Measurements from ENCODE around the gene DOCK10.
"Not testable (repeated sequence)": the region's sequence is repeated elsewhere in the genome, so short reads cannot be mapped to it uniquely, and the experiment has no call there.

DOCK10 gene

DNA sequence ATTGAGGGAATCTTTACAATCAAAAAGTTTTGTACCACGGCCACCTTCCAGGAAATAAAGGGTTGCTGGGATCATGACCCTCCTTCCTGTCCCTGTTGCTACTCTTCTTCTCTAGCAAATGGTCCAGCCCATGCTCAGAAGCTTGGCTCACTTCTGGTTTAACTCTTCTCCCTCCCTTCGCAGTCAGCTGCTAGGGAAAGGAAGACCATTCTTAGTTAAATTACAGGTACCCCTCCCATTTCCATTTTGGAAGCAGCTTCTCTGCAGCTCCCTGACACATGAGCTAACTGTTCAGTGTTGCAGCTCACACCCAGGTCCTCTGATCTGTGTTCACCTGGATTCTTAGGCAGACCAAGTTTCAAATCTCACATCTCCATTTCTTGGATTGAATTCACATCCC is 100.3 kb downstream of the DOCK10 start:
- no peak for DNase-seq

DNA sequence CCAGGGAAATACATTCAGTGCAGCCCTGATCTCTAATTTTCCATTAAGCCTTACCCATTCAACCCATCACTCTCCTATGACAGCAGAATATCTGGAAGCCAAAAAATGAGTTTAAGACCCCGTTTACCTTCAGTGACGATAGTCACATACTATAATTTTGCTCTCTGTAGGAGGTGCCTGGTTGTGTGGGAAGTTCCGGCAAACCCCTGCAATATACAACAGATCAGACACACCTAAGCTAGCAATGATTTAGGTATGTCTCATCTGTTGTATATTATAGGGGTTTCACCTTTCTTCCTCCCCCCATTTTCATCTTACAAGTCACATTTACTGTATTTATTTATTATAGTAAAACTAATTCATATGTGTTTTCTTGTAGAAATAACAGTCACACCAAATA is 101.7 kb downstream of the DOCK10 start:
- no peak for DNase-seq

DNA sequence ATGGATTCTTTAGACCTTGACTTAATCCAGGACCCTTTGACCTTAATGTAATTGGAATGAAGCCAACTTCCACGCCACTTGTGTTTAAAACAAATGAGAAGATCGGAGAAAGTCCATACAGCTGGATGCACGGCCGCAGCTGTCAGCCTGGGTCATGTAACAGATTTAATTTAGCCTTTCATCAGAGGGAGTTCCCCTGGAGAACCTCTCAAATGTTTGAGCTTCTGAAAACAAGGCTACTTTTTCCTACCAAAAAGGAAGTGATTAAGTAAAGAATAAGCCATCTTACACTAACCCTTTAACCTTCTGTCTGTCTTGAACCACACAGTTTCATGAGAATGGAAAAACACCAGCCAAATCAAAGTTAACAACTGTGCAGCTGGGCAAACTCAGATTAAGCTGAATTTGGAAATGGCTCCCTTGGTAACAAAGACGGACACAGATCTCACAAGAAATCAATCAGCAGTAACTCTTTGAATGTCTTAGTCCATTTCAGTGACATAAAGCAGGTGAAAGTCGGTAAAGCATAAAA is 103.6 kb downstream of the DOCK10 start:
- peak; percentile 4 for DNase-seq

DNA sequence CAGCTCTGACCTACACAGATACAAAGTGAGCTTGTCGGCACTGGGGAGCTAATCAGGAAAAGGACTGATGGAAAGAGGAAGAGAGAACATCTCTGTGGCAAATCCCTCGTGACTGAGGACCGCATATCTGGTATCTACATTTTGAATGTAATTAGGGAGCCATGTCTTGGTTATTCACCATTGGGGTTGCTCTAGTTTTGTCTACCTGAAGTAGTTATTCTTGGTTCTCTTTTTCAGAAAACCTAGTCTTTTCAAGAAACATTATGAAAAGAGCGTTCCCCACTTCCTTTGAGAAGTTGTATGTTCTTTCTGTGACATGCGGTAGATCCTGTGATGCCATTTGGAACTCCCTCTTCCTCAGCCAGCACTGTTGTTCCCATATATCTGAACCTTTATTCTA is 104.4 kb downstream of the DOCK10 start:
- DNase-seq: no peak

DNA sequence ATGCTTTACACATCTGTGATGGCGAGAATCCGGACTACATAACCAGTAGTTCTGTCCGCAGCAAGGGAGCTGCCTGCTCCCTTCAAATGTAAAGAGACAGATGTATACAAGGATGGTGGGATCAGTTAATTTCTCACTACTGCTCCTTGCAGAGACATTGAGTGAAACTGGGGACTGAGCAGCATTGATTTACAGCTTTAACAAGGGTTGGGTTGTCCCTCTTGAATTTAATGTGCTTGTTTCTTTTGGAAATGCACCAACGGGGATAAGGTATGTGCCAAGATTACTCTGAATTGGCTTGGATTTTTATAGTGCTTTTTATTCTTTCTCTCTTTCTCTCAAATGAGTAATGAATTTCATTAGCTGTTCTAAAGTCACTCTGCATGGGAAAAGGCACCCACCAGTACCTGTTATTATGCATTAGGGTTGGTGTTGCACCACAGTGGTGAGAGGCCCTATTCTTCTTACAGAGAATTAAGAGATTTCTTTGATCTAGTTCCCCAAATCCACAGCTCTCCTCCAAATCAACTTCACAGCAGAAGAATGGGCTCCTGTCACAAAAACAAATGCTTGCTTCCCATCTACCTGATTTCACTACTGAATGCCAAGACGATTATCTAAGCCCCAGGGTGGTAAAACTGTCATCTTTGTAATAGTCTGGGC is 107.6 kb downstream of the DOCK10 start:
- no peak for DNase-seq

DNA sequence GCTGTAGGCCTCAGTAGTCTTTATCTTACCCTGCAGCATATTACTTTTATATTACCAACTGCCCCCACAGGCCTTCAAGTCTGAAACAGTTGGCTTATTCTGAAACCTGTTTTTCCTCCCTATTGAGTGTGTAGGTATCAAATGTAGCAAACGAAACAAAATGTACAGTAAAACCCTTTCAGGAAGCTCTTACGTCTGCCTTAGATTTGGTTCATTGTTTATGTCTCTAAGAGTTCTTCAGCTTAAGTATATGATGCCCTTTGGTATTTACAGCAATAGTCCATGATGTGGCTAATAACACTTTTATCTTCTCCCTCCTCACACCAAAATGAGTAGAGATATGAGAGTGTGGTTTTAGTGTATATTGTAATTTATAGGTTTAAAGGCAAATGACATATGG is 108.8 kb downstream of the DOCK10 start:
- DNase-seq: no peak

DNA sequence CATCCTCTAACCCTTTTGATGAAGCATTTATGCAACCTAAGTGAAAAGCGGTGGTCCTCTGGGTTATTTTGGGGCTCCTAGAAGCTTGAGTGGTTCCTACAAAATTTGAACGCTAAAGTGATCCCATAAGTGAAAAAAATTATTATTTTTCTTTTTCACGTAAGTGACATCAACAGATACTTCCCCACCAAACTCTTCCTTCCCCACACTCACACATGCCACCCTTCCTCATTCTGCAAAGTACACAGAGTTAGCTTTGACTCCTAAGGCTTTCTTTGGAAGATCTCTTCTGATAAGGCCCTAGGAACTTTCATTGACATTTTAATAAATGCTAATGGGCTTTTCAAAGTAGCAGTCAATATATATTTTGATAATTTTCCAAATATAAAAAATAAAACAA is 109.7 kb downstream of the DOCK10 start:
- no peak for DNase-seq

DNA sequence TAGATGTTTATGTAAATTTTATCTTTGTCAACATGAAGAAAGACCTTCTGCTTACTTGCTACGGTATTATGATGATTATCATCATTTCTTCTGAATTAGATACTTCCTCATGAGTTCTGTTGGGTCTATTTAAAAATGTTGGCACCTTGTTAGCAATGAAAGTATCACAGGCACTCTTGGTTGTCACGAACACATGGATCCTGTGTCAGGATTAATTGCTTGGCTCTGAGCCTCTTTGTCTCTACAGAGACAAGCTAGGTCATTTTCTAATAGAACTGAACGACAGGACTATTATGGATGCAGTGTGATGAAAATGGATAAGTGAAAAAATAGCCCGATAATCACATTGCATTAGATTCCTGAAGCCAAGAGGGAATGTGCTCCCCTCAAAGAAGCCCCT is 110.3 kb downstream of the DOCK10 start:
- DNase-seq: no peak

DNA sequence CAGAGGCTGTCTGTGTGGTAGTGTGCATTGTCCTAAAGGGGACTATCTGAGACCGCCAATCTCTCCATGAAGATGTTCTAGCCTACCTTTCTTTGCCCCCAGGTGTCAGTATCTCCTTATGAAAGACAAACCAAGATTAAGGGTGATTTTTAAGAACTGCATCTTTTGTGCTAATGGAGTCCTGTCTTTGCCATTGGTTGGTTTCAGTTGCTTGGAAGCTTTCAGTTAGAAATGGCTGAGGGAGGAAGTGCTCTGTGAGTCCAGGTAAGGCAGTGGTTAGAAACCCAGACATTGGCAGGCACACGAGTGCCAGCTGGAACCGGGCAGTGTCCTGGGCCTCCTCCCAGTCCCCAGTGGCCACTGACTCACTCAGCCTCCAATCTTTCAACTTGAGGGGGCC is 111.3 kb downstream of the DOCK10 start:
- DNase-seq: no peak

DNA sequence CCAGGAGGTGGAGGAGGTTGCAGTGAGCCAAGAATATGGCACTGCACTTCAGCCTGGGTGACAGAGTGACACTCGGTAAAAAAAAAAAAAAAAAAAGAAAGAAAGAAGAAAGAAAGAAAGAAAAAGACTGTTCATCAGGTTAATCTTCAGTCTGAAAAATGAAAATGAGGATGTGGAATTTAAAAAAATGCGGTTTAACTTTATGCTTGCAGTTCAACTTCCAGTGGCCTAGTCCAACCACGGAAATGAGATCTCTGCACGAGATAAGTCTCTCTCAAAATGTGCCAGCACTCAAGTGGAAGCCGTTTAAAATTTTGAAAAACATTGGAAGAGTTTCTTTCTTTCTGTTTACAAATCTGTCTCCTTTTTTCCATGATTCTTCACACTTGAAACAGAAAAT is 112.1 kb downstream of the DOCK10 start:
- no peak for DNase-seq

DNA sequence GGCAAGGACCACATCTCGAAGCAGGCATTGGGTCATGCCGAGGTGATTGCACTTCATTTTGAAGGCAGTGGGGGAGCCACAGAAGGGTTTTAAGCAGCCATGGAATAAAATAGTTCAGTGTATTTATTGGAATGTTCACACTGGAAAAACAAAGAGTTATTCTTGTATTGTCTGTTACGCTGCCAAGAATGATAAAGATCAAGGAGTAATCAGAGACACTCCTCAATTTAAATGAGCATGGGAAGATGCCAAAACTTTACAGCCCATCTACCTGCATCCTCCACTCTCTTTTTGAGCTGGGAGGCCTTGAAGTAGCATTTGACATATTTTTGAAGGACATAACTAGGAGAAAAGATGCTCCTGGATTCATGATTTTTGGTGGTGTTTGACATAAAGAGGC is 112.8 kb downstream of the DOCK10 start:
- DNase-seq: no peak

DNA sequence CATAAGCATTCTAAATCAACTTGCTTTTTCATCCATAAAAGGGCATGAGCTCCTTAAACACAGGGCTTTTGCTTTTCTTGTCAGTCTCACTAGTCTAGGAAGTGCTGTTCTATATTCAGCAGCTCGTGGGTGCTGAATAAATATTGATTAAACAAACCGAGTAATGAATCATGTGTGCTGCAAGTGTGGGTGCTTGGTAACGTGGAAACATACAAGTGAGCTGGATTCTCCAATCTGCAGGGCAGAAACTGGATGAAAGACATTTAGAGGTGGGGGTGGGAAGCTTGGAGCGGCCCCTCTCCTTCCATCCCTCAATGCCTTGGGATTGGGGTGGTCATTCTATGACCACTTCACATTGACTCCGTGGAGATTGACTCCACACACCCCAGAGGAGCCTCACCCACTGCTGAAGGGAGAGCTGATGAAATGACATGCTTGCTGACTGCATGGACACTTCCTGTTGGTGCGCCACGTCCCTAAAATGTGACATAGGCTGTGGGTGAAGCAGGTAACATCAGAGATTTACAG is 114.6 kb downstream of the DOCK10 start:
- no peak for DNase-seq

DNA sequence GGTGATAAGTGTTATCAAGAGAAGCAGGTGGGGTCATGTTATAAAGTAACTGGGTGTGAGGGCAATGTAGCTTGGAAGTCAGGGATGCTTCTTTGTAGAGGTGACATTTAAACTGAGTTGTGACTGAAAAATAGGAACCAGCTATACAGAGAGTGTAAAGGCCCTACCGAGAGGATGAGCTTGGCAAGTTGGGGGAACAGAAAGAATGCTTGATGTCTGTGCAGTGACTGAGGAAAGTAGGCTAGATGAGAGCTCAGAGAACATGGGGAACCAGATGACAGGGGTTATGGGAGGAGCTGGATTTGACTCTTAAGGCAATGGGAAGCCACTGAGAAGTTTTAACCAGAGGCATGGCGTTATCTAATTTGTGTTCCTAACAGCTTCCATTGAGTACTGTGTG is 115.3 kb downstream of the DOCK10 start:
- DNase-seq: no peak

DNA sequence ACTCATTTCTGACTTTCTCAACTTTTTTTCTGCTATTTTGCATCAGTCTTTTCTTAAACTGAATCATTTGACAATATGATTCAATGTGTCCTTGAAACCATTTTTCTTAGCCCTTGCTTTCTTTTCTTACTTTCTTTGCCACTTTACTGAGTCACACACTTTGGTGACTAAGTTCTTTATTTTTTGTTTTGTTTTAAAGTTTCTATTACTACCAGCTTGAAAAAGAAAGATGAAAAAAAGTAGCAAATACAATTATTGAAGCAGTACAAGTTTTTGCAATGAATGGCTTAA is 116.5 kb downstream of the DOCK10 start:
- DNase-seq: no peak

DNA sequence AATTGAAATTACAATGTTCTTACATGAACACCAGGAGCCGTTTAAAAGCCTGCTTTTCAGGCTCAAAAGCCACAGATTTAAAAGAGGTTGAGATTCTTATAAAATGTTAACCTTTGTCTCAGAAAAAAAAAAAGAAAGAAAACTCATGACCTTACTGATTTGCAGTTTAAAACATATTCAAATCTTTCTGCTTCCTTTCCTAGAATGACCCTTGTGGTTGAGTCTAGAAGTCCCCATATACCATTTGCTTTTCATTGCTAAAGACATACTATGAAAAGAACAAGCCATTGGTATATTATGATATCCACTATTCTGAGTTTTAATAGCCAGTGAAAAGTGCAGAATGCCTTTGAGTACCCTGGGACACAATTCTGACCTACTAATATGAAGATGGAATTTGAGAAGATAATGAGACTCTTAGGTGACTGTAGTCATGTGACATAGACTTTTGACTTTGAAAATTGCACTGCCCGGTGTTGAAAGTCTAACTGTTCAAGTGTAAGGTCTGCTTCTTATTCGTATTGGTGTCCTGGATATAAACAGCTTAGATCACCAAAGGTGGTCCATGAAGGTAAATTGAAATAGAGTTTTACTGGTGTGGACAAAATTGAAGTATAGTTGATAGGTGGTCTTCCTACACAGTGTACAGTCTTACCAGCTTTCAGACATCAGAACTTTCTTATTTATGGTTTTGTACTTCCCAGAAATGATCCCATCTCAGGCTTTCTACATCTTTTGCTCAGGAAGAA is 117.0 kb downstream of the DOCK10 start:
- DNase-seq: no peak

DNA sequence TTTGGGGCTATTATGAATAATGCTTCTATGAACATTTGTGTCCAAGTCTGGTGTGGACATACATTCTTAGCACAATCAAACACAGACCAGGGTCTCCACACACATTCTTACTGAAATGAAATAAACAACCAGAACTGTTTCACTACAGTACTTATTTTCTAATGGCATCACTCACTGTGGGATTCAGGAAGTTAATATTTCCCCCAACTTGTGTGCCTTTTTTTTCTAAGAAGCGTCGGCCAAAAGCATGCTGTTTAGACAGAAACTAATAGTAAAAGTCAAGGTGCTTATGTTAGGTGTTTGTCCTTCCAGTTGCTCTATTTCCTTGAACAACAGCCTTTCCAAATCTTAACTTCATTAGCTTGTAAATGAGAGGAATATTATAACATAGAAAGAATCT is 117.6 kb downstream of the DOCK10 start:
- DNase-seq: no peak

DNA sequence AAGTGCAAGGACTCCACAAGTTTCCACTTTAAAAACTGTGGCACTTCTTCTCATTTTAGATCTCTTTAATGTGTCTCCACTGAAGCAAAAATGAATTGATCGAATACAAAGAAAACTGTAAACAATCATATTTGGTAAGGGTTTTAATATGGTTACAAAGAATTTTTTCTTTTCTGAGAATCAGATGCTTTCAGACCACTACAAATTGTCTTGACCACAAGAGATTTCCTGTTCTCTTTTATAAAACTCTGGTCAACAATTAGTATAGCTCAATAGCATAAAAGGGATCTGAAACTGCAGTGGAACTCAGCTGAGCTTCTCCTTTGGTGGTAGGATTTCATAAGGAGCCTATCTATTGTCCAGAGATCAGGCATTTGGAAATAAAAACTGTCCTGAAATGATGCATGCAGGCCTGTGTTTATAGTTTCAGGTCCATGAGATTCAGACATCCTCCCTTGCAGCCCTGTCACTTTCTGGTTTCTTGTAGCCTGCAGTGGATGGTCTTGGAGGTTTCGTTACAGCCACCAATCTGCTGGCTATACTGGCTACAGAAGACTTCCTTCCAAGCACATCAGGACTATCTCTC is 120.0 kb downstream of the DOCK10 start:
- no peak for DNase-seq

DNA sequence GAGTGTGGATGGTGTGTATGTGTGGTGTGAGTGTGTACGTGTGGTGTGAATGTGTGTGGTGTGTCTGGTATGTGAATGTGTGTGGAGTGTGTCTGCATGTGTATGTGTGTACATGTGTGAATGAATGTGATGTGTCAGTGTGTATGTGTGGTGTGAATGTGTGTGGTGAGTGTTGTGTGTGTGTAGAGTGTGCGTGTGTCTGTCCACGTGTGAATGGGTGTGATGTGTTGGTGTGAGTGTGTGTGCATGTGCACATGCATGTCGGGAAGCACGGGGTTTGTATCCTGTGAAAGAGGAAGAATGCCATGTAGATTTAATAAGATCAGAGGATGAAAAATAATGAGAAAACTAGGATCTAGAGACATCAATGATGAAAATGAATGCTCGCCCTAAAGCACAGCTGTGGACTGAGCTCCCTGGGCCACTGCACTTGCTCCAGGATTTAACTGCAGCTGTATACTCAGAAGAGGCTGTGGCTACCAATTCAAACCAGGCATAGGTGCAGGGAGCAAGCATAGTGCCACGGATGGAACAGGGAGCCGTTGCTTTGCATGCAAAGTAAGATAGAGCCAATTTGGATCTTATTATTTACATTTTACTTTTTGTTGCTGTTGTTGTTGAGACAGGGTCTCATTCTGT is 122.7 kb downstream of the DOCK10 start:
- DNase-seq: no peak

DNA sequence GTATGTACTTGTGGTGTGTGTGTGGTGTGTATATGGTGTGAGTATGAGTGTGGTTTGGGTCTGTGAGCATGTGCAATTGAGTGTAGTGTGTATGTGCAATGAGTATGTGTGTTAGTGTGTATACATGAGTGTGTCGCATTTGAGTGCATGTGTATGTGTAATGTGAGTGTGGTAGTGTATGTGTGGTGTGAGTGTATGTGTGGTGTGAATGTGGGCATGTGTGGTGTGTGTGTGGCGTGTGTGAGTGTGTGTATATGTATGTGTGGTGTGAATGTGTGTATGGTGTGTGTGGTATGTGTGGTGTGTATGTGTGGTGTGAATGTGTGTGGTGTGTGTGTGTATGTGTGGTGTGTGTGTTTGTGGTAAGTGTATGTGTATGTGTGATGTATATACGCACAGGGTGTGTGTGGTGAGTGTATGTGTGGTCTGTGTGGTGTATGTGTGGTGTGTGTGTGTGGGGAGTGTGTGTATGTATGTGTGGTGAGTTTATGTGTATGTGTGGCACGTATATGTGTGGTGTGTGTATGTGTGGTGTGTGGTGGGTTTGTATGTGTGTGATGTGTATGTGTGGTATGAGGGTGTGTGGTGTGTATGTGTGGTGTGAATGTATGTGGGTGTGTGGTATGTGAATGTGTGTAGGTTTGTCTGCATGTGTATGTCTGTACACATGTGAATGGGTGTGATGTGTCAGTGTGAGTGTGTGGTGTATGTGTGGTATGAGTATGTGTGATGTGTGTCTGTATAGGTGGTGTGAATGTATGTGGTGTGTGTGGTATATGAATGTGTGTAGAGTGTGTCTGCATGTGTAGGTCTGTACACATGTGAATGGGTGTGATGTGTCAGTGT is 123.4 kb downstream of the DOCK10 start:
- no peak for DNase-seq

DNA sequence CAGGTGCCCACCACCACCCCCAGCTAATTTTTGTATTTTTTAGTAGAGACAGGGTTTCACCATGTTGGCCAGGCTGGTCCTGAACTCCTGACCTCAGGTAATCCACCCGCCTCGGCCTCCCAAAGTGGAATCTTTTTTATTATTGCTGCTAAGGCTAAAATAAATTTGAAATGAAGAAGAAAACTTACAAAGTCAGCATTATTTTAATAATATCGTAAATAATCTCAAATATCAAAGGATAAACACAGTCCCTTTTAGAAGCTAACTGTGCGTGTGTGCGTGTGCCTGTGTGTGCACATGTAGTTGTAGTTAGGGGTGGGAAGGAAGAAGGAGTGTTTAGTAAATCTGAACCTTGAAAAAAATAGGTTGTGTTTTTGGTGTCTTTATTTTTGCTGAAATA is 125.0 kb downstream of the DOCK10 start:
- not testable (repeated sequence) for DNase-seq

DNA sequence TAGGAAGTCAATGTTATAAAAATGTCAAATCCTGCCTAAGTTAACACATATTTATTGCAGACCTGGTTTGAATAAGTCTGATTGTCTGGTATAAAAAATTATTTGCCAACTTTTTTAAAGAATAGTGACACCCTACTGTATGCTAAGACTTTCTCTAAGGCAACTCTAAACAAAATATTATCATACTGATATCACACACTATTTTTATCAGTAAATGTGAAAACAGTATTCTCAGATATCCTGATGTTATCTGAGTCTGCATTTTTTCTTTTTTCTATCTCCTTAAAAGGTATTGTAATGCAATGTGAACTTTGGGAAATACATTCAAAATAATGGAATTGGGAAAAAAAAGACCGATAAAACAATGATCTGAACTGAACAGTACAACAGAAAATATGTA is 127.1 kb downstream of the DOCK10 start:
- no peak for DNase-seq

DNA sequence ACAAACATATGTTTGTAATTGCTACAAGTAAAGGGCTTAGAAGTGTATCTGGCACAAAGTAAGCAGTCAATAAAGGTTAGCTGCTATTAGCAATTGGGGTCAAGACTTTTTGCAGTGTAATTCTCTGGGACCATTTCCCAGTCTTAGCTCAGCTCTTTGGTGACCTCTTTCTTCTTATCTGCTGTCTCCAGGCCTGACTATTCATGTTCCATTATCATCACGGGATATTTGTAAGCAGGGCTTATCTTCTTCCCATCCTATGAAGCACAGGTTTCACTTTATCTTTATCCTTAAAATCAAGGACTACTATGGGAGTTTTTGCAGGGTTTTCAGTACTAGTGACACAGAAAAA is 131.7 kb downstream of the DOCK10 start:
- DNase-seq: no peak

Data from NCI-H2171 treated with DMSO at 0.1 percent for 48 hours (cell line).